HG03565 (cell line): ENCODE measurements around the gene FAR2.
"Not testable (repeated sequence)": the region's sequence is repeated elsewhere in the genome, so short reads cannot be mapped to it uniquely, and the experiment has no call there.

Experiments used
- ATAC-seq: cut with Tn5 transposase; IDR thresholded peaks from one replicate; pipeline ENCODE4 v1.9.1; 2021; ENCODE audit warnings: mild to moderate bottlenecking, moderate library complexity; ENCODE audit not compliant: unreplicated experiment

FAR2 gene

GRCh38 chr12:29273178-29273843, 124.2 kb downstream of the FAR2 start:
- ATAC-seq, result no peak

- ATAC-seq, result no peak
Observed at GRCh38 chr12:29275834-29276233, 126.8 kb downstream of the FAR2 start.

GRCh38 chr12:29277231-29277630, 128.2 kb downstream of the FAR2 start:
- no peak for ATAC-seq

- no peak for ATAC-seq
Observed at GRCh38 chr12:29278673-29279420, 129.8 kb downstream of the FAR2 start.

GRCh38 chr12:29281371-29282005, 132.4 kb downstream of the FAR2 start:
- ATAC-seq, result no peak

- ATAC-seq, result no peak
Observed at GRCh38 chr12:29282031-29282816, 133.1 kb downstream of the FAR2 start.

- no peak for ATAC-seq
Observed at GRCh38 chr12:29283969-29284700, 135.1 kb downstream of the FAR2 start.

- ATAC-seq, result no peak
Observed at GRCh38 chr12:29286081-29286790, 137.2 kb downstream of the FAR2 start.

- ATAC-seq, result no peak
Observed at GRCh38 chr12:29287622-29288021, 138.5 kb downstream of the FAR2 start.

GRCh38 chr12:29288031-29288430, 139.0 kb downstream of the FAR2 start:
- no peak for ATAC-seq

GRCh38 chr12:29290475-29290874, 141.4 kb downstream of the FAR2 start:
- not testable (repeated sequence) for ATAC-seq

GRCh38 chr12:29291226-29291625, 142.1 kb downstream of the FAR2 start:
- no peak for ATAC-seq

- ATAC-seq, result no peak
Observed at GRCh38 chr12:29299633-29300032, 150.6 kb downstream of the FAR2 start.

- no peak for ATAC-seq
Observed at GRCh38 chr12:29301114-29301513, 152.0 kb downstream of the FAR2 start.

- ATAC-seq, result no peak
Observed at GRCh38 chr12:29304388-29304787, 155.3 kb downstream of the FAR2 start.

GRCh38 chr12:29306266-29306665, 157.2 kb downstream of the FAR2 start:
- no peak for ATAC-seq

GRCh38 chr12:29306682-29307081, 157.6 kb downstream of the FAR2 start:
- ATAC-seq, result no peak

- no peak for ATAC-seq
Observed at GRCh38 chr12:29309320-29309902, 160.3 kb downstream of the FAR2 start.

- ATAC-seq, result no peak
Observed at GRCh38 chr12:29310899-29311298, 161.8 kb downstream of the FAR2 start.

GRCh38 chr12:29314416-29314815, 165.3 kb downstream of the FAR2 start:
- no peak for ATAC-seq
